K562 (cell line): Measurements from ENCODE around the gene GNAI1. TPM values are rescaled to one million over a fixed set of nuclear protein-coding genes. Genes with fewer than 3 reads are reported as not detected.

Experiments used
- ATAC-seq: fragments of 200-7000 bp; cut with Tn5 transposase; 3 replicates; pipeline ENCODE4 v1.9.1; 2020; ENCODE audit warnings: moderate library complexity
- BruUV-seq: library from RNA; stranded (reverse); fragments of 400-500 nt; replicated peaks from 2 replicates; lab custom pipeline; 2021; lab: Mats Ljungman, UMichigan
- CTCF ChIA-PET: fragments of 300-600 bp; formaldehyde crosslinking; extraction: SDS; loops from one replicate; lab custom pipeline; 2021; ENCODE audit warnings: low intra/inter-chr PET ratio; lab: Yijun Ruan, JAX
- POLR2A ChIA-PET: fragments of 300-600, 350-650 bp; sonication (Branson Sonifier 250); formaldehyde crosslinking; extraction: SDS; loops from one replicate; lab custom pipeline; 2021; ENCODE audit warnings: antibody characterized with exemption, inconsistent platforms; lab: Yijun Ruan, JAX
- DNase-seq, 4 experiments: peaks; one replicate each; pipeline versions ENCODE4 v3.0.0 to v3.0.0-alpha.2; 2011 to 2018; ENCODE audit warnings: low spot score in 3 of 4, mixed read lengths in 3 of 4; ENCODE audit errors: extremely low read depth in 1 of 4
- FAIRE-seq: peaks from 2 replicates; lab custom pipeline; 2011; peaks lifted over from hg19 to GRCh38; lab: Jason Lieb, UNC
- H2AFZ ChIP-seq: 2 replicates; pipeline ENCODE4 v1.6.0; 2011; ENCODE audit warnings: low read depth, low read length, control low read depth, inconsistent platforms
- H3K27ac ChIP-seq: fragments of 200-600 bp; 3 replicates; pipeline ENCODE4 v1.8.0; 2011; ENCODE audit warnings: low read depth, mild to moderate bottlenecking, control low read depth, inconsistent platforms, low read length, moderate library complexity, mixed read lengths; ENCODE audit errors: extremely low read depth
- H3K27me3 ChIP-seq, 2 experiments: fragments of 300-600 bp in 1 of 2; 2 replicates in 1 of 2; 3 replicates in 1 of 2; pipeline versions ENCODE4 v1.6.0 to v1.8.0; 2011; ENCODE audit warnings: inconsistent platforms in 2 of 2, low read length in 2 of 2, mild to moderate bottlenecking in 1 of 2, mixed read lengths in 1 of 2, moderate library complexity in 1 of 2; ENCODE audit not compliant: control insufficient read depth in 2 of 2, insufficient read depth in 2 of 2
- H3K36me3 ChIP-seq: fragments of 300-600 bp; 3 replicates; pipeline ENCODE4 v1.8.0; 2011; ENCODE audit warnings: mild to moderate bottlenecking, low read length, inconsistent platforms; ENCODE audit not compliant: control insufficient read depth, insufficient read depth
- H3K4me1 ChIP-seq, 2 experiments: fragments of 200-600 bp in 1 of 2; replicated peaks in 1 of 2; 2 replicates in 1 of 2; 3 replicates in 1 of 2; pipeline versions ENCODE4 v1.5.1 to v1.8.0; 2011; ENCODE audit warnings: inconsistent platforms in 2 of 2, low read length in 2 of 2, mild to moderate bottlenecking in 1 of 2, mixed read lengths in 1 of 2, moderate library complexity in 1 of 2; ENCODE audit not compliant: control insufficient read depth in 2 of 2, insufficient read depth in 2 of 2
- H3K4me2 ChIP-seq: 2 replicates; pipeline ENCODE4 v1.6.1; 2011; ENCODE audit warnings: low read length, control low read depth, inconsistent platforms, mixed read lengths; ENCODE audit not compliant: insufficient read depth
- H3K4me3 ChIP-seq: fragments of 200-600 bp; sonication (generic), shearing (Covaris generic); 2 replicates; pipeline ENCODE4 v1.5.1; 2016; ENCODE audit warnings: control low read depth, inconsistent platforms
- H3K79me2 ChIP-seq: fragments of 200-600 bp; 3 replicates; pipeline ENCODE4 v1.8.0; 2011; ENCODE audit warnings: low read length, inconsistent platforms; ENCODE audit not compliant: control insufficient read depth, insufficient read depth
- H3K9ac ChIP-seq, 2 experiments: 2 replicates each; pipeline versions ENCODE4 v1.6.0 to v1.6.1; 2011; ENCODE audit warnings: low read depth in 2 of 2, low read length in 2 of 2, control low read depth in 1 of 2, inconsistent platforms in 1 of 2, mild to moderate bottlenecking in 1 of 2, mixed read lengths in 1 of 2; ENCODE audit not compliant: insufficient read depth in 1 of 2
- H3K9me1 ChIP-seq: one replicate; pipeline ENCODE4 v1.6.0; 2011; ENCODE audit warnings: inconsistent platforms, mild to moderate bottlenecking, low read length, moderate library complexity; ENCODE audit not compliant: control insufficient read depth, insufficient read depth
- H3K9me3 ChIP-seq: replicated peaks from 2 replicates; pipeline ENCODE4 v1.5.1; 2011; ENCODE audit warnings: low read depth, low read length, inconsistent platforms; ENCODE audit not compliant: control insufficient read depth, insufficient read depth
- H4K20me1 ChIP-seq: replicated peaks from 2 replicates; pipeline ENCODE4 v1.6.1; 2011; ENCODE audit warnings: low read length, inconsistent platforms, mixed read lengths; ENCODE audit not compliant: control insufficient read depth, insufficient read depth
- COPS2 ChIP-seq: fragments of 450-650 bp; conservative IDR thresholded peaks from 2 replicates; pipeline ENCODE4 v1.6.1; 2016; ENCODE audit warnings: mild to moderate bottlenecking, moderate library complexity
- ERF ChIP-seq: fragments of 450-650 bp; formaldehyde crosslinking; IDR thresholded peaks from 2 replicates; pipeline ENCODE4 v1.4.0; 2020; ENCODE audit warnings: mild to moderate bottlenecking, mixed read lengths
- ESRRA ChIP-seq: fragments of 450-650 bp; IDR thresholded peaks from 2 replicates; pipeline ENCODE4 v1.6.1; 2014; ENCODE audit warnings: low read depth, mild to moderate bottlenecking, moderate library complexity, borderline replicate concordance
- HNRNPK ChIP-seq: fragments of 200-400 bp; formaldehyde crosslinking; IDR thresholded peaks from one replicate; pipeline ENCODE4 v1.6.1; 2018; ENCODE audit warnings: mild to moderate bottlenecking, low read depth, low read length; ENCODE audit not compliant: poor library complexity, severe bottlenecking
- KAT7 ChIP-seq: sonication (generic); formaldehyde crosslinking; IDR thresholded peaks from 2 replicates; pipeline ENCODE4 v1.8.0; 2022; ENCODE audit warnings: missing genetic modification reagents, mild to moderate bottlenecking, borderline replicate concordance
- PCBP2 ChIP-seq: fragments of 200-400 bp; formaldehyde crosslinking; IDR thresholded peaks from 2 replicates; pipeline ENCODE4 v1.6.1; 2018; ENCODE audit warnings: low read length, low read depth, mild to moderate bottlenecking, moderate library complexity; ENCODE audit not compliant: poor library complexity, severe bottlenecking
- RCOR1 ChIP-seq, 2 experiments: IDR thresholded peaks; 2 replicates each; pipeline ENCODE4 v1.6.1; 2012; ENCODE audit warnings: low read depth in 2 of 2, low read length in 2 of 2, borderline replicate concordance in 1 of 2, improper control_type of control experiment in 1 of 2
- USF1 ChIP-seq: sonication (generic); formaldehyde crosslinking; IDR thresholded peaks from 2 replicates; pipeline ENCODE4 v1.9.0; 2022; ENCODE audit warnings: mild to moderate bottlenecking, missing genetic modification reagents
- ZNF277 ChIP-seq: fragments of 250-450 bp; sonication (Bioruptor Pico); IDR thresholded peaks from 2 replicates; pipeline ENCODE4 v1.8.0; 2022; ENCODE audit warnings: inconsistent platforms, mild to moderate bottlenecking, moderate library complexity, borderline replicate concordance
- ZNF407 ChIP-seq: fragments of 450-650 bp; IDR thresholded peaks from 2 replicates; pipeline ENCODE4 v1.6.1; 2016; ENCODE audit warnings: low read depth
- WGBS: fragments of 100-300 bp; shearing (Covaris generic); methylation state at CpG from one replicate; pipeline ENCODE4 v1.1.6; 2016; ENCODE audit warnings: low coverage, mixed read lengths; ENCODE audit not compliant: insufficient coverage; ENCODE audit errors: missing lambda C conversion rate; 5-methylcytosine and 5-hydroxymethylcytosine counted together
- in situ Hi-C: fragments of 300-500 bp; cut with MboI; formaldehyde crosslinking; loops from 4 replicates; pipeline ENCODE4 v1.15.0; 2018; ENCODE audit warnings: inconsistent platforms, mixed read lengths
- intact Hi-C: fragments of 100-400 bp; cut with micrococcal nuclease; formaldehyde crosslinking; loops from 2 replicates; pipeline ENCODE4 v1.14.2; 2022
- polyA plus RNA-seq, 8 experiments: library from polyadenylated mRNA; depleted of rRNA in 4 of 8; stranded (reverse) in 5 of 8; unstranded in 3 of 8; fragments of >200 nt; fragmentation: Nextera tagmentation in 2 of 8; fragmentation: Illumina TruSeq in 1 of 8; extraction: Ambion mirVana in 2 of 8; extraction: Trizol in 1 of 8; gene quantifications; 2 replicates each; pipeline versions ENCODE4 v1.2.1 to v1.2.3, GENCODE V29; 2011 to 2014; ENCODE audit warnings: inconsistent platforms in 1 of 8, missing spikeins in 1 of 8
- total RNA-seq, 7 experiments: library from RNA; depleted of rRNA in 6 of 7; stranded (reverse); fragments of >200 nt in 6 of 7; fragmentation: Illumina TruSeq in 2 of 7; extraction: Trizol in 2 of 7; gene quantifications; 2 replicates each; pipeline versions ENCODE4 v1.2.1 to v1.2.3, GENCODE V29; 2011 to 2021; ENCODE audit warnings: low replicate concordance in 1 of 7

The GNAI1 gene
- total and polyA plus RNA-seq, 9 of the 15 experiments (the other 6 are each of a cell fraction or from before 2014, with no cell fraction given): 0.03 to 0.13 (median 0.08) TPM; not detected in 6

GRCh38 chr7:80159802-80160201 is 25.2 kb downstream of the GNAI1 start:
- in situ Hi-C loops (no loop called here), intact Hi-C loops (no loop called here)
- ATAC-seq (no peak), DNase-seq (no peak), FAIRE-seq (no peak)
- H3K9me1 ChIP-seq: no peaks in the 10 kb centered on the region
- H3K27ac ChIP-seq: no peak overlapping the region
- no peaks in the 10 kb centered on the region for H3K27me3 ChIP-seq
- no peaks in the 10 kb centered on the region for H3K4me1 ChIP-seq
- H3K9me3 ChIP-seq: no peaks in the 10 kb centered on the region
- H4K20me1 ChIP-seq: no peaks in the 10 kb centered on the region
- no TSS peak for BruUV-seq
- H2AFZ ChIP-seq: no peak overlapping the region
- H3K9ac ChIP-seq: no peak overlapping the region
- H3K4me2 ChIP-seq: no peak overlapping the region
- H3K79me2 ChIP-seq: no peaks in the 10 kb centered on the region
- ChIA-PET CTCF (no interaction called here), POLR2A (no interaction called here)
- WGBS: 0% methylated on average over 3 of the region's 3 CpGs
- no peaks in the 10 kb centered on the region for H3K36me3 ChIP-seq
- H3K4me3 ChIP-seq: no peak overlapping the region
- no peak for TF ChIP-seq USF1
- no peak for TF ChIP-seq COPS2
- TF ChIP-seq ERF (CRISPR knock-in tag): no peak
- TF ChIP-seq PCBP2: no peak
- no peak for TF ChIP-seq HNRNPK
- TF ChIP-seq ESRRA: no peak
- no peak for TF ChIP-seq KAT7 (CRISPR knock-in tag)
- no peak for TF ChIP-seq RCOR1 (IDR thresholded peaks at IDR 0.05; ENCODE audit: borderline replicate concordance in 1 of 2, low read depth in 2 of 2, low read length in 2 of 2)
- TF ChIP-seq ZNF277 (CRISPR knock-in tag): no peak
- no peak for TF ChIP-seq ZNF407
